GM19193 (cell line): Measurements from ENCODE around the gene PIGL.
A peak's percentile ranks its signal among the peaks of the same experiment; 100 is the strongest.

Source experiments
- POLR2A ChIP-seq: IDR thresholded peaks from 4 replicates; pipeline ENCODE4 v1.6.1; 2011; ENCODE audit not compliant: insufficient read depth, insufficient read length; ENCODE audit errors: extremely low read depth

Gene PIGL

GRCh38 chr17:16262201-16262600 lies 45.2 kb downstream of the PIGL start:
- TF ChIP-seq POLR2A, result no peak

- no peak for TF ChIP-seq POLR2A
Measured at GRCh38 chr17:16267174-16267573, 50.2 kb downstream of the PIGL start.

- no peak for TF ChIP-seq POLR2A
Measured at GRCh38 chr17:16269658-16270057, 52.6 kb downstream of the PIGL start.

- TF ChIP-seq POLR2A, result no peak
Measured at GRCh38 chr17:16272111-16272840, 55.3 kb downstream of the PIGL start.

GRCh38 chr17:16273499-16273898 lies 56.5 kb downstream of the PIGL start:
- no peak for TF ChIP-seq POLR2A

- TF ChIP-seq POLR2A, result no peak
Measured at GRCh38 chr17:16273929-16274339, 56.9 kb downstream of the PIGL start.

GRCh38 chr17:16275024-16275423 lies 58.0 kb downstream of the PIGL start:
- TF ChIP-seq POLR2A, result no peak

- no peak for TF ChIP-seq POLR2A
Measured at GRCh38 chr17:16277163-16277562, 60.2 kb downstream of the PIGL start.

- no peak for TF ChIP-seq POLR2A
Measured at GRCh38 chr17:16281351-16281750, 64.3 kb downstream of the PIGL start.

- no peak for TF ChIP-seq POLR2A
Measured at GRCh38 chr17:16282522-16282921, 65.5 kb downstream of the PIGL start.

- no peak for TF ChIP-seq POLR2A
Measured at GRCh38 chr17:16283705-16284104, 66.7 kb downstream of the PIGL start.

GRCh38 chr17:16285646-16286008 lies 68.6 kb downstream of the PIGL start:
- no peak for TF ChIP-seq POLR2A

GRCh38 chr17:16286009-16286946 lies 69.3 kb downstream of the PIGL start:
- TF ChIP-seq POLR2A, result peak; percentile 89

- TF ChIP-seq POLR2A, result peak; percentile 52
Measured at GRCh38 chr17:16286947-16287562, 70.0 kb downstream of the PIGL start.

- TF ChIP-seq POLR2A, result no peak
Measured at GRCh38 chr17:16287563-16288027, 70.6 kb downstream of the PIGL start.
